Loucy (cell line): ENCODE results near the gene PSEN2.

Experiments used
- H2AFZ ChIP-seq: fragments of 200-600 bp; sonication (generic); 2 replicates; pipeline ENCODE4 v1.6.0; 2016; ENCODE audit warnings: antibody characterized with exemption, mild to moderate bottlenecking, low read length, moderate library complexity
- H3F3A ChIP-seq: fragments of 200-600 bp; 2 replicates; pipeline ENCODE4 v1.6.0; 2016; ENCODE audit warnings: antibody characterized with exemption, low read depth, mild to moderate bottlenecking
- H3K27me3 ChIP-seq: fragments of 200-600 bp; sonication (generic); 2 replicates; pipeline ENCODE4 v1.6.1; 2014; ENCODE audit warnings: low read length, mild to moderate bottlenecking; ENCODE audit not compliant: insufficient read depth, poor library complexity, severe bottlenecking
- H3K36me3 ChIP-seq: fragments of 200-600 bp; sonication (generic); 2 replicates; pipeline ENCODE4 v1.6.1; 2016; ENCODE audit warnings: low read length; ENCODE audit not compliant: insufficient read depth
- H3K4me1 ChIP-seq: fragments of 200-600 bp; sonication (generic); 2 replicates; pipeline ENCODE4 v1.5.1; 2014; ENCODE audit warnings: low read length, mild to moderate bottlenecking; ENCODE audit not compliant: insufficient read depth, poor library complexity, severe bottlenecking
- H3K4me2 ChIP-seq: fragments of 200-600 bp; sonication (generic); 2 replicates; pipeline ENCODE4 v1.6.0; 2014; ENCODE audit warnings: antibody characterized with exemption, low read length, low read depth, mild to moderate bottlenecking; ENCODE audit not compliant: poor library complexity, severe bottlenecking
- H3K4me3 ChIP-seq: fragments of 200-600 bp; sonication (generic); 2 replicates; pipeline ENCODE4 v1.5.1; 2014; ENCODE audit warnings: low read length, mild to moderate bottlenecking, mixed read lengths; ENCODE audit not compliant: poor library complexity, severe bottlenecking
- H3K79me2 ChIP-seq: fragments of 200-600 bp; sonication (generic); 2 replicates; pipeline ENCODE4 v1.6.1; 2014; ENCODE audit warnings: low read length; ENCODE audit not compliant: insufficient read depth
- H3K9ac ChIP-seq: fragments of 200-600 bp; sonication (generic); 2 replicates; pipeline ENCODE4 v1.6.0; 2014; ENCODE audit warnings: mild to moderate bottlenecking, low read depth, low read length, moderate library complexity; ENCODE audit not compliant: poor library complexity, severe bottlenecking
- H3K9me2 ChIP-seq: fragments of 200-600 bp; sonication (generic); replicated peaks from 2 replicates; pipeline ENCODE4 v1.6.1; 2016; ENCODE audit warnings: low read depth, low read length, mixed read lengths
- H3K9me3 ChIP-seq: fragments of 200-600 bp; sonication (generic); 2 replicates; pipeline ENCODE4 v1.6.1; 2014; ENCODE audit warnings: mild to moderate bottlenecking, antibody characterized with exemption, low read length, low read depth; ENCODE audit not compliant: insufficient read depth
- H4K20me1 ChIP-seq: fragments of 200-600 bp; sonication (generic); 2 replicates; pipeline ENCODE4 v1.6.0; 2014; ENCODE audit warnings: antibody characterized with exemption, low read length, mild to moderate bottlenecking; ENCODE audit not compliant: insufficient read depth, poor library complexity, severe bottlenecking
- EZH2phosphoT487 ChIP-seq: fragments of 200-600 bp; IDR thresholded peaks from 2 replicates; pipeline ENCODE4 v1.6.1; 2018; ENCODE audit warnings: antibody characterized with exemption, mild to moderate bottlenecking, moderate library complexity, borderline replicate concordance
- TF ChIP-seq, protein P1 (sequence below): fragments of 200-600 bp; sonication (generic); conservative IDR thresholded peaks from 2 replicates; pipeline ENCODE4 v1.5.1; 2014; ENCODE audit warnings: mild to moderate bottlenecking, antibody characterized with exemption, low read length

PSEN2 gene

DNA sequence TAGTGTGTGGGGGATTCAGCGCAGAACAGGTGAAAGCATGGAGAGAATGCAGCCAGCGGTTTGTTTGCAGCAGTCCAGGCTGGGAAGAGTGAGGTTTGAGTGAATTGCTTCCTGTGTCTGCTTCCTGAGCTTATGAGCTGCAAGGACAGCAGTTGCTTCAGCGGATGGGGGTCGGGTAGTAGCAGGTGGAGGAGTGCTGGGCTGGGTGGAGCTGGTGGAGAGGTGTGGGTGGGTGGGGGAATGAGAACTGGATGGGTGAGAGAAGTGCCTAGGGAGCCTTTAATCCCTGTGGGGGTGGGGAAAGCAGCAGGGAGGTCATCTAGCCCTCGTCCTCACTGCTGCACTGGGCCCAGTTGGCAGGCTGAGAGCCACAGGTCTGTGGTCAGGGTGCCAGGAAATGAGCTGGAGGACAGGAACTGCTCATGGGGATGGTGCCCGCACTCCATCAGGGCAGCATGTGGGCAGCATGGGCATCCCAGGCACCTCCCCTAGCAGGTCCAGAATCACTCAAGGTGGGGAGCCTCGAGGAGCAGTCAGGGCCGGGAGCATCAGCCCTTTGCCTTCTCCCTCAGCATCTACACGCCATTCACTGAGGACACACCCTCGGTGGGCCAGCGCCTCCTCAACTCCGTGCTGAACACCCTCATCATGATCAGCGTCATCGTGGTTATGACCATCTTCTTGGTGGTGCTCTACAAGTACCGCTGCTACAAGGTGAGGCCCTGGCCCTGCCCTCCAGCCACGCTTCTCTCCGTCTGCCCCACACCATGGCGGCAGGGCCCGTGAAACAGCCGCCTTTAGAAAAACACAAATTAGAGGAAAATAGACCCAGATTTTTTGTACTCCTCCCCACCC, 14.8 kb downstream of the PSEN2 start:
- no peaks in the 10 kb centered on the region for H3K79me2 ChIP-seq
- no peaks in the 10 kb centered on the region for H3K9me3 ChIP-seq
- peaks cover 55% of the 10 kb centered on the region for H3K4me1 ChIP-seq
- TF ChIP-seq EZH2phosphoT487 = no peak
- TF ChIP-seq, protein P1, sequence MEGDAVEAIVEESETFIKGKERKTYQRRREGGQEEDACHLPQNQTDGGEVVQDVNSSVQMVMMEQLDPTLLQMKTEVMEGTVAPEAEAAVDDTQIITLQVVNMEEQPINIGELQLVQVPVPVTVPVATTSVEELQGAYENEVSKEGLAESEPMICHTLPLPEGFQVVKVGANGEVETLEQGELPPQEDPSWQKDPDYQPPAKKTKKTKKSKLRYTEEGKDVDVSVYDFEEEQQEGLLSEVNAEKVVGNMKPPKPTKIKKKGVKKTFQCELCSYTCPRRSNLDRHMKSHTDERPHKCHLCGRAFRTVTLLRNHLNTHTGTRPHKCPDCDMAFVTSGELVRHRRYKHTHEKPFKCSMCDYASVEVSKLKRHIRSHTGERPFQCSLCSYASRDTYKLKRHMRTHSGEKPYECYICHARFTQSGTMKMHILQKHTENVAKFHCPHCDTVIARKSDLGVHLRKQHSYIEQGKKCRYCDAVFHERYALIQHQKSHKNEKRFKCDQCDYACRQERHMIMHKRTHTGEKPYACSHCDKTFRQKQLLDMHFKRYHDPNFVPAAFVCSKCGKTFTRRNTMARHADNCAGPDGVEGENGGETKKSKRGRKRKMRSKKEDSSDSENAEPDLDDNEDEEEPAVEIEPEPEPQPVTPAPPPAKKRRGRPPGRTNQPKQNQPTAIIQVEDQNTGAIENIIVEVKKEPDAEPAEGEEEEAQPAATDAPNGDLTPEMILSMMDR = no peak
- peak overlapping the region; percentile 51 for H2AFZ ChIP-seq
- peak overlapping the region; percentile 61 for H3K9ac ChIP-seq
- H3K4me2 ChIP-seq = peak overlapping the region; percentile 83
- no peaks in the 10 kb centered on the region for H3K27me3 ChIP-seq
- peak overlapping the region; percentile 61 for H3K4me3 ChIP-seq
- H3K36me3 ChIP-seq = no peaks in the 10 kb centered on the region
- no peaks in the 10 kb centered on the region for H3K9me2 ChIP-seq
- H3F3A ChIP-seq = no peaks in the 10 kb centered on the region
- no peaks in the 10 kb centered on the region for H4K20me1 ChIP-seq

DNA sequence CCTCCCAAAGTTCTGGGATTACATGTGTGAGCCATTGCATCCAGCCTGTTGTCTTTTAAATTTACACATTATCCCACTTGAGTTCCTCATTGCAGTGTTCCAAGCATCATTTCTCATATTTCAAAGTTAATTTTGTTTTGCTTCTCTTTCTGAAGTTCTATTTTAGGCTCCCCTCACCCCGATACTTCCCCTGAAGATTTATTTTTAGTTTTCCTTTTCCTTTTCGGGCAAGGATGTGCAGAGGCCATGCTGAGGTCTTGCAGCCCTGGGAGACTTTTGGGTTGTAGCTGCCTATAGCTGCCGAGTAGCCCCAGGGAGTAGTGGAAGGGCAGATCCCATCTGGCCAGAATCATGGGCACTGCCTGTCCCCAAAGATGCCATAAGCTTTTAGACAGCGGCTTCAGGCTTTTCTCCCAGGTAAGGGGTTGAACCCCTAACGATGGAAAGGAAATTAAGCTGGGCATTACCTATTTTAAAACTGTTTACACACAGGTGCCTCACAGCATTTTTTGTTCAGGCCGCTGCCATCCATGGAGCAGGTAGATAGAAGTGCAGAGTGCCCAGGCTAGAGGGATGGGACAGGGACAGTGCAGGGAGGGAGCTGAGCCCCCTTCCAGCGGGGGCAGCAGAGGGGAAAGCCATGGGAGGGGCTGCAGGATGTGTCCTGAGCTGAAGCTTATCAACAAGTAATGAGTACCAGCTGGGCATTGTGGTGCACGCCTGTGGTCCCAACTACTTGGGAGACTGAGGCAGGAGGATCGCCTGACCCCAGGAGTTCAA, 15.9 kb downstream of the PSEN2 start:
- no peak overlapping the region for H3K9ac ChIP-seq
- H3K27me3 ChIP-seq = no peaks in the 10 kb centered on the region
- H3K9me2 ChIP-seq = no peaks in the 10 kb centered on the region
- no peaks in the 10 kb centered on the region for H3K79me2 ChIP-seq
- H4K20me1 ChIP-seq = no peaks in the 10 kb centered on the region
- H3K4me3 ChIP-seq = no peak overlapping the region
- no peak overlapping the region for H2AFZ ChIP-seq
- no peaks in the 10 kb centered on the region for H3K9me3 ChIP-seq
- TF ChIP-seq, protein P1 = peak; percentile 28
- no peak for TF ChIP-seq EZH2phosphoT487
- peaks cover 54% of the 10 kb centered on the region for H3K4me1 ChIP-seq
- no peaks in the 10 kb centered on the region for H3K36me3 ChIP-seq
- no peaks in the 10 kb centered on the region for H3F3A ChIP-seq
- H3K4me2 ChIP-seq = peak overlapping the region; percentile 83

DNA sequence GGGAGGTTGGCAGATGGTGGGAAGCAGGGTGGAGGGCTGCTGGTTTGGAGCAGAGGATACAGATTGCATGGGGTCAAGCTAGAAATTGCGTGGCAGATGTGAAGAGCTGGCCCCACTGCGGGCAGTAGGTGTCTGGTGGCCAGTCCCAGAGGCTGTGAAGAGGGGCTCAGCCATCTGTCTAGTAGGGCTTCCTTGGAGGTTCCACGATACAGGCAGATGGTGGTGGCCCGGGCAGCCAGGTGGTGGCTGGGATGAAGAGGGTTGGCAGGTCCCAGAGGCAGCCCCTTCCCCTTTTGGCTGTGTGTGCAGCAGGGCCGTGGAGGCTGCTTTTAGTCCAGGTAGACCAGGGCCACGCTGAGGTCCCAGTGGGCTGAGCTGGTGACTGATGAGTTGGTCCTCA, 16.6 kb downstream of the PSEN2 start:
- no peak overlapping the region for H3K9ac ChIP-seq
- H2AFZ ChIP-seq = no peak overlapping the region
- no peaks in the 10 kb centered on the region for H3F3A ChIP-seq
- H3K9me2 ChIP-seq = no peaks in the 10 kb centered on the region
- H3K4me3 ChIP-seq = no peak overlapping the region
- H3K9me3 ChIP-seq = no peaks in the 10 kb centered on the region
- H4K20me1 ChIP-seq = no peaks in the 10 kb centered on the region
- H3K79me2 ChIP-seq = no peaks in the 10 kb centered on the region
- TF ChIP-seq, protein P1 = no peak
- no peak for TF ChIP-seq EZH2phosphoT487
- no peak overlapping the region for H3K4me2 ChIP-seq
- peaks cover 52% of the 10 kb centered on the region for H3K4me1 ChIP-seq
- H3K36me3 ChIP-seq = no peaks in the 10 kb centered on the region
- no peaks in the 10 kb centered on the region for H3K27me3 ChIP-seq
